GM12891 (cell line): Measurements from ENCODE around the gene DCANP1.

Source experiments
- PAX5 ChIP-seq: IDR thresholded peaks from 2 replicates; pipeline ENCODE4 v1.6.1; 2011; ENCODE audit warnings: low read length, moderate library complexity, mild to moderate bottlenecking; ENCODE audit not compliant: insufficient read depth, severe bottlenecking
- POLR2A ChIP-seq: IDR thresholded peaks from 2 replicates; pipeline ENCODE4 v1.6.1; 2011; ENCODE audit warnings: low read depth, low read length, control low read depth
- TAF1 ChIP-seq: IDR thresholded peaks from 2 replicates; pipeline ENCODE4 v1.6.1; 2011; ENCODE audit warnings: low read depth, low read length, control low read depth

- TF ChIP-seq POLR2A (no peak), TAF1 (no peak), PAX5 (no peak)
These were observed 1.8 kb upstream of the DCANP1 start for GRCh38 chr5:135448791-135449507.
